Stimulated activated CD8-positive, alpha-beta memory T cell treated with anti-CD3 and anti-CD28 coated beads, Interleukin-7, amount 100 ng/mL, for 4 hours (primary cell): ENCODE results near the gene LINC00237.

Experiments
- DNase-seq, 2 donors: peaks; one replicate each; pipeline ENCODE4 v3.0.0-alpha.2; 2020; ENCODE audit warnings: low read depth in 2 of 2

LINC00237 gene

DNA sequence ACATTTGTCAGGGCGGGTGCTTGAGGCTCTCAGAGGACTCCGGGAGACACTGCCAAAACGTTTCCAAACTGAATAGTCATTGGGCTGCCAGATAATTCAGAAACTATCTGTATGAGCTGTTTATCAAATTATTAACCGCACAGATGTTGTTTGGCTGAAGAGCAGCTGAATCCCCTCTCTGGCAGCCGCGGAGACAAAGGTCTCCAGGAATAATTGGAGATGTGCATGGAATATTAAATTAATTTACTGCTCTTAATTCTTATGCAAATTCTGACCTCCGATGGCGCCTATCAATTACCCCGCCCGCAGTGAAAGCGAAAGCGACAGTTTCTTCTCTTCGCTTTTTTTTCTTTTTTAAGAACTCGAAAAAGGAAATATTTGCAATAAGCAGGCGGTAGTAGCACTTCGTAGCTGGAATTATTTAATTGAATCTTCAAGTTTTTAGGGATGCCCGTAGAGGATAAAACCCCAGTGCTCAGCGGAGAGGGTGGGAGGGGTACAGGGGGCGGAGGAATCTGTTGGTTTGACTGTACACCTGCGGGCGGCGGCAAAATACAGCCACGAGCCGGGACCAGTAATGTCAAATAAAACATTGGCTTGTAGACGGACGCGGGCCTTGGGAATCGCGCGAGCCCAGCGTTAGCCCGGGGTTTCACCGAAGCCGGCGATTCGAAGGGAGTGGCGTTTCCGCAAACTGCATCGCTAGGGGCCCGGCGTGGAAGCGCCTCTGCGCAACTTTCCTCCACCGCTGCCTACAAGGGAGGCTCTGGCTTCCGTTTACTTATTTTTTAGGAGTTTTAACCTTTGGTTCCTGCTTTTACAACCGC, 6.2 kb downstream of the LINC00237 start:
- peak in 1 of 2 donors; percentile 15 for DNase-seq

DNA sequence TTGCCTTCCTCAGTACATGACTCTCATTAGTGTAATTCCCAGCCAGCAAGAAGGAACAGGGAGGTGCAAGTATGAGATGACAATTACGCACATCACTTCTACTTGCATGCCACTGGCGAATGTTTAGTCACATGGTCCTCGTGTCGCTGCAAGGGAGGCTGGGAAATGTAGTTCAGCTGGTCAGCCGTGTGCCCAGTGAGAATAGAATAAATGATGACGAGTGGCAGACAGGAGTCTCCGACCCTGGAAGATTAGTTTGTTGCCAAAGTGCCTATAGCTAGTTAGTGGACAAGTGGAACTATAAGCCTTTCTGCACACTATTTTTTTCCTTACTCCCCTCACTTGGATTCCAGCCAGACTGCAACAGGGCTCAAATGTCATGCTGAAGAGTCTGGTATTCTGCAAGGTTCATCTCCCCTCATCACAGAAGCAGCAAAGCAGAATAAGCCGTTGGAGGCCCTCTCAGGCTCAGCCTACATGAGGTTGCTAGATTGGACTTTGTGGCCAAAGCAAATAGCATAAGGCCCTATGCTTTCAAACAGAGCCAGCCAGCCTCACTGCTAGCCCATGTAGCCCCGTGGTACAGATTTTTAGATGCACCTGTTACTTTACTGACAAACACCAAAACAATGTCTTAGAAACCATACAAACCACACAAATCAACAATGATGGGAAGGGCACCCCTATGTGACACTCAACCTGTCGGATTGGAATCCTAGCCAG, 9.7 kb downstream of the LINC00237 start:
- no peak for DNase-seq

DNA sequence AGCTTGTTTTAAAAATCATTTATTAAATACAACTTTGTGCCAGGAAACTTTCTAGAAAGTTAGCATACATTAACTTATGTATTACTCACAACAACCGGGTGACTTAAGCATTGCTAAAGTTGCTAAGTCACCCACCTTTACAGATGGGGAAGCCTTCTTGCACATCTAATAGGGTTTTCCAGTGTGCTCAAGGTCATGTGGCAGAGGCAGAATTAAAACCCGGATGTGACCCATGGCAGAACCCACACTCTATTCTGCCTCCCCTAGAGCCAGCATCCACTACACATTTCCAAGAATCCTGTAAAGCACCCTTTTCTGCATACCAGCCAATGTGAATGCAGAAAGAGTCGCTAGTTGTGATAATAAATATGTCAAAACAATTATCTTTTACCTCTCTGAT, 13.4 kb downstream of the LINC00237 start:
- DNase-seq = no peak

DNA sequence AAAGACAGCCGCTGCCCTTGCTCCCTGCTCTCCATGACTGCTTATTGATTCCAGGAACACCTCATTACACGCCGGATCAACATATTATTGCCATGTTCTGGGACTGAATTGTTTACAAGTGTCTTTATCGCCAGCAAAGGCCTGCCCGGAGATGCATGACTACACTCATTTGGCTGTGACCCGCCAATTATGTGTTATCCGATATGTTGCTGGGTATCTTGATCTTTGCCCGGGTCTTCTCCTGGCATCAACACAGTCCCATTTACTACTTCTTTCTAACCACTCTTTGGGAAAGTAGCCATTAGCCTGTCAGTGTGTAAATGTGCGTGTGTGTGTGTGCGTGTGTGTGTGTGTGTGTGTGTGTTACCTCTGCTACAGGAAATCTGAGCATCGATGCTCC, 15.4 kb downstream of the LINC00237 start:
- DNase-seq = no peak

DNA sequence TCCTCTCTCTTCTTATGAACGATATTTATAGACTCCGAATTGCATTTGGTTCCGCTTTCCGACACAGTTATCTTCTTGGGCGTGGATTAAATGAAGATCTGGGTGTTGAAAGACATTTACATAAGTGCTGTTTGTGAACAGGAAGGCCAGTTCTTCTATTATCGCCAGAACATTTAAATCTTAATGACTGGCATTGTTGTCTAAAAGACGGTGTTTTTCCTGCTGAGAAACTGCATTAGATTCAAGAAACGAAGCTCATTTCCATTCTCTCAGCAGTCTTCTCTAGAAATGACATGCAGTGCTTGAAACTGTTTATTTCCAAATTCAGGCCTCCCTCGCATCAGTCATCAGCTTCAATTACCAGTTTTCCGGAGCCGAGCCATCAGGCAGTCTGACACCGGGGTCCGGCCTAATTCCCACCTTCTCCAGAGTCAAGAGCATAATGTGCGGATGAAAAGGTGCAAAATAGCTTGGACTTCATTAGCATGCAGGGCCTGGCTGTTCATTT, 16.0 kb downstream of the LINC00237 start:
- DNase-seq = no peak

DNA sequence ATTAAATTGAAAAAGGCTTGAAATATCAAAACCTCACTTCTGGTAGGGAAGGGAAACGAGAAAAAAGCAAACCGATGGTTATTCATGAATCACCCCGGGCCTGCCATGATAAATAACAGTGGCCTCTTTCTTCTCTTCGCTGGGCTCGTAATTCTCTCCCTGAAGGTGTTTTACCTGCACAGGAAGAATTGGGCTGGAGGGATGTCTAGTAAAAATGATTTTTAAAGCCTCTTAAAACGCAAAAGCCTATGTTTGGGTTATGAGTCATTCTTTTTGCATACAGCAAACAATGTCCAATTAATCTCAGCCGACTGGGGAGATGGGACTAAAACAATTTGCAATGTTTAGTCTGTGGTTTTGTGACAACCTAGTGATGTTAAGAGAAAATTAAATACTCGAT, 16.8 kb downstream of the LINC00237 start:
- no peak for DNase-seq

DNA sequence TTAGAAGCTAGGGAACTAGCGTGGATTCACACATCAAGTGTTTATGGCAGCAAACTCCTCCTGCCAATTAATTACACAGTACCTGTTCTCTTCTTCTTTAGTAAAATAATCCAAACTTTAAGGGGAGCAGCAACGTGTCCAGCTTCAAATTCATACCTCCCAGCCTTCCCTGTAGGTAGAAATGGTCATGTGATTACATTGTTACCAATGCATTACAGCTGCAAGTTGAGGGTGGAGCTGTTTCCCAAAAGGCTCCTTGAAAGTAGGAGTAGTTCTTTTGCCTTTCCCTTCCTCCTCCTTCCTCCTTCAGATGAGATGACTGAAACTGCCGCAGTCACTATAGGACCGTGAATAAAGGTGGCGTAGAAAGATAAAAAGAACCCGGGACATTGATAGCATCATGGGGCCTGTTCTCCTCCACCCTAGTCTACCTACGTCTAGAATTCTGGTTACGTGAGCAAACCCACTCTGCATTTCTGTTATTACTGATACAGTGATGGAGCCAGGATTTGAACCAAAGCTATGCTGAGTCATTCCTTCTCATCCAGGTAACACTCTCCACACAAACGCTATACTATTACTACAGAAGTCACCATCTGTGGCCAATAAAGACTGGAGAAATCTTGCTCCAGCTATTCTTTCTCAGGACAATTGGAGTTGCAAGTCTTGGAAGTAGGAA, 18.2 kb downstream of the LINC00237 start:
- DNase-seq = no peak

DNA sequence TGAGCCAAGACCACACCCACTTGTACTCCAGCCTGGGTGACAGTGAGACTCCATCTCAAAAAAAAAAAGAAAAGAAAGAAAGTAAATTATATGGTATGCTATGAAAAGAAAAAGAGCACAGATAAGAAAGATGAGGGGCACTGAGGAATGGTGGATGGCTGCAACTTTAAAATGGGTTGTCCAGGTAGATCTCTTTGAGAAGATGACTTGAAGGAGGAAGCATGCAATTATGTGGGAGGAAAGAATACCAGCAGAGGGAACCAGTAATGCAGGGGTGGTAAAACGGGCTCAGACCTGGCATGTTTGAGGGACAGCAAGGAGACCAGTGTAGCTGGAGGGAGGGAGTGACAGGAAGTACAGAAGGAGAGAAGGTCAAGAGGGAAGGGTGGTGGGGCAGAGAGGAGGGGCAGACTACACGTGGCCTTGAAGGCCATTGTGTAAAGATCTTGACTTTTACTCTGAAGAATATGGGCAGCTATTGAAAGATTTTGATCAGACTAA, 22.3 kb downstream of the LINC00237 start:
- DNase-seq = no peak

DNA sequence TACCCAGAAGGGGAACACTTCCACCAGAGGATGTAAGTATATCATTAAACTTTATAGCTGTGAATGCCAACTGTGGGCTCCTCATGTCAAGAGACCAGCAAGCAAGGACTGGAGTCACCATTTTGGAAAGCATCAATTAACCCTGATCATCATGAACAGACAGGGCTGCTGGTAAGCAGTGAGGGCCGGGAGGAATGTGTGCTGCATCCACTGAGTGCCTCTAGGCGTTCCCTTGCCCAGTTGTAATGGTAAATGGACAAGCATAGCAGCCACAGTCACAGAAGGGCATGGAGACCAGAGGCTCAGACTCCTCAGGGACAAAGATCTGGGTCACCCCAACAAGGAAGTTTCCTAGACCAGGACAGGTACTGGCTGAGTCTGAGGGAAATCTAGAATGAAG, 23.6 kb downstream of the LINC00237 start:
- DNase-seq = no peak

DNA sequence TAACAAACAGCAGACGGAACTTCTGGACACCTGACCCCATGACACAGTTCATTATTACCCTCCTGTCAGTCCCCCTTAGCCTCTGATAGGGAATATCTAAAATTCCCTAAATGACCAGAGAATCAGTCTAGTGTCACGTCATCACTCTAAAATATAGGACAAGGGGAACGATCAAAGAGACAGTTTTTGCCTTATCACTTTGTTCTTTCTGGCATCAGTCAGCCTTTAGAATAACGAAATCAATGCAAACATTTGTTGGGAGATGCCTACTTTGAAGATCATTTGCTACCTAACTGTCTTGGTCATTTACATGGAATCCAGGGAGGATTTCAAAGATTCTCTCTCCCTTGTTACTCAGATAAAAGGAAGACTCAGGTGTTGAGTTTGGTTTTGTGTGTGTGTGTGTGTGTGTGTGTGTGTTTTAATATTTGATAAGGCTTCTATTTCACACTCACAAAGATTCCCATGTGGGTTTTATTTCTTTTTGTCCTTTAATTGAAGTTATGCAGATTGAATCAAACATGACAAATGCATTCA, 28.3 kb downstream of the LINC00237 start:
- no peak for DNase-seq

DNA sequence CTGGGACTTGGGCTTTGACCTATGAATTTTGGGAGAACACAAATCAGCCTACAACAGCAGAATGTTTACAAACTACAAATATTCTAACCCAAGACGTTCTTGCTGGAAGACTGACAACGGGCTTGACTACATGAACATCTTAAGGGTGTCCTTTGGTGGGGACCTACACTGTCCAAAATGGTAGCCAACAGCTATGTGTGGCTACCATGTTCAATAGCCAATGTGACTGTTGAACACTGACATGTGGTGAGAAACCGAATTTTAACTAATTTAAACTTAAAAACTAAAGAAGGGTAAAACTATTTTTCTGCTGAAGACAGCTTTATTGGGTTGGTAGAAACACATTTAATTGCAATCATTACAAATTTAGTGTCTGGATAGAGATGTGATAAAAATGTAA, 30.1 kb downstream of the LINC00237 start:
- no peak for DNase-seq

DNA sequence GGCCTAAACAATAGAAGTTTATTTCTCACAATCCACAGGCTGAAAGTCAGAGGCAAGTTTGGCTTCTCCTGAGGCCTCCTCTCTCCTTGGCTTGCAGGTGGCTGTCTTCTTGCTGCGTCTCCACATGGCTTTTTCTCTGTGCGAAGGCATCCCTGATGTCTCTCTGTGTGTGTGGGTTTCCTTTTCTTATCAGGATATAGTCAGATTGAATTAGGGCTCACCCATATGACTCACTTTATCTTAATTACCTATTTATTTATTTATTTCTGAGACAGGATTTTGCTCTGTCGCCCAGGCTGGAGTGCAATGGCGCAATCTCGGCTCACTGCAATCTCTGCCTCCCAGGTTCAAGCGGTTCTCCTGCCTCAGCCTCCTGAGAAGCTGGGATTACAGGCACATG, 30.7 kb downstream of the LINC00237 start:
- DNase-seq = no peak

DNA sequence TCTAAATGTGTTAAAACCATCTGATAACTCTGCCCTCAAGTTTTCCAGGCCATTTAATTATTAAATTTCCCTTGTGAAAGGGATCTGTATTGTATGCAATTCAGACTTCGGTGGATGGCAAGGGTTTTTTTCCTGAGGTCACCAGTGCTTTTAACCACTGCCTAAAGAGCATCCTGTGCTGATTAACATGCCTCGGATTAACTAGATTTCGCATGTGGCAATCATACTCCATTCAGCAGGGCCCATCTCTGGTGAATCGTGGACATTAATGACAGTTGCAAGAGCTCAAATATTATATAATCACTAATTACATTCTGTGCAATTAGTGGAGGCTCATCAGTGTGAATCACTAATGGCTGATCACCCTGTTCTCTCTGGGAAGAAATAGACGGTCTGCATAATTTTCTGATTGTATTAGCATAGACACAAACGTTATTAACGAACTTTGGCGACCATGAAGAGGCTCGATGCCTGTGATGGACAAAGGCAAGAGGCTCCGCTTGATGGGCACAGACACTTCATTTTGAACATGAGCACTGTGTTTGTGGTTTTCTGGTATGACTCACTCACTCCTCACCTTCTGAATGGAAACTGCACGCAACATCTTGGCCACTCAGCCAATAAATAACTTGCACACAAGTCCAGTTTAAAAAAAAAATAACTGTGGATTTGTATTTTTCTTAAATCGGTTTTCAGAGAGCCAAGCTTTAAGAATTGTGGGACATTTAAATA, 31.4 kb downstream of the LINC00237 start:
- DNase-seq = no peak

DNA sequence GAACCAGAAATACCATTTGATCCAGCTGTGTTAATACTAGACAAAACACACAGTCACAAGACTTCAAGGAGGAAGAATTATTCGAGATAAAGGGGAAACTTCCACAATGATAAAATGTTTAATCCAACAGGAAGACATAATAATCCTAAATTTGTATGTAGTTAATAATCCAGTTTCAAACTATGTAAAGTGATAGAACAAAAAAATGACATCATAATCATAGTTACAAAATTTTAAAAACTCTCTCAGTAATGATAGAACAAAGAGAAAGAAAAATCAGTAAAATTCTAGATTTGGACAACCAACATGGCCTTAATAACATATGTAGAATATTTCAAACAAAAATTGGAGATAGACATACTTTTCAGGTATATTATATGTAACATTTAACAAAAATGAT, 38.9 kb downstream of the LINC00237 start:
- no peak for DNase-seq

DNA sequence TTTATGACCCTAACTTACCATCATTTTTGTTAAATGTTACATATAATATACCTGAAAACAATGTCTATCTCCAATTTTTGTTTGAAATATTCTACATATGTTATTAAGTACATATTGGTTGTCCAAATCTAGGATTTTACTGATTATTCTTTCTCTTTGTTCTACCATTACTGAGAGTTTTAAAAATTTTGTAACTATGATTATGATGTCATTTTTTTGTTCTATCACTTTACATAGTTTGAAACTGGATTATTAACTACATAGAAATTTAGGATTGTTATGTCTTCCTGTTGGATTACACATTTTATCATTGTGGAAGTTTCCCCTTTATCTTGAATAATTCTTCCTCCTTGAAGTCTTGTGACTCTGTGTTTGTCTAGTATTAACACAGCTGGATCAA, 41.2 kb downstream of the LINC00237 start:
- DNase-seq = no peak

DNA sequence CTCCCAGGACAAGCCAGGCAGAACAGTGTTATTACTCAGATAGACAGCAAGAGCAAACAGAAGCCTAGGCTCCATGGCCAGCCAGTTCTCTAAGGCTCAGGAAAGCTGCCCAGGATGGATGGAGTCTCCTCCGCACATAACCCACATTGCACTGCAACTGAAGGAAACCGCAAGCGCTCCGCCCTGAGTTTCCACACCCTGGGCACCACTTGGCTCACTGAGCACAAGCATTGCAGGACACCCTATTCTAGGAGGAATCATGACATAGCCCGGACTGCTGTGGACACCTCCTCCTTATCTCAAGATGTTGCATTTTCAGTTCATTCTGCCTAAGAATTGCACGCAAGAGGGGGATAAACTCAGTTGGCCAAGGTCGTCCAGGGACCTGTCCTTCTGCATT, 42.9 kb downstream of the LINC00237 start:
- no peak for DNase-seq

DNA sequence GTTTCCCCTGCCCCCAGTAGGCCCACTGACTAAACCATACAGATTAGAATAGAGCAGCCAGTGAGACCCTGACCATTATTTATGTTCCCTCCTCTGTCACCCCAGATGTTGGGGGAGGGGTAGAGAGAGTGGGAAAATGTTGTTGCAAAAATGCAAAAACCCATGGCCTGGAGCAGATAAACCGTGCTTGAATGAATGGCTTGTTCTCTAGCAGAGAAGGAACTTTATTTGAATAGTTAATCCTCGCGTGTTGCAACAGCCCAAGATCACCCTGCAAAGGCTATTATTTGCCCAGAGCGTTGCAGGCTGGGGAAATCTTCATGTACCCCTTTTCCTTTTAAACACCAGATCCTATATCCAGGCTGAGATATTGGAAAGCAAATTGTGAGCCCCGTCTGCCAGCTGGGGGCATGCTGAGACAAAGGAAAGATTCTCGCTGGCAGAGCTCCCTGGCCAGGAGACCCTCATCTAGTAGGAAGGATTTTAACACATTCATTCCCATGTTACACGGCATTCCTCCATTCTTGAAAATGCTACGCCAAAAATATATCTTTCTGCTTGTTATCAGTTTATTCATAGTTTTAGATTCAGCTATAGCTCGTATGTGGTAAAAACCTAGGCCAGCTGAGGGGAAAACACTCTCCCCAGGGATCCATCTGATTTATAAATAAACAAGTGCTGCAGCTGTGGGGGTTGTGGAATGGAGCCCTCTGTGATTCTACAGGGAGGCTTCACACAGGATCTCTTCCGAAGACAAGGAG, 53.0 kb downstream of the LINC00237 start:
- no peak for DNase-seq

DNA sequence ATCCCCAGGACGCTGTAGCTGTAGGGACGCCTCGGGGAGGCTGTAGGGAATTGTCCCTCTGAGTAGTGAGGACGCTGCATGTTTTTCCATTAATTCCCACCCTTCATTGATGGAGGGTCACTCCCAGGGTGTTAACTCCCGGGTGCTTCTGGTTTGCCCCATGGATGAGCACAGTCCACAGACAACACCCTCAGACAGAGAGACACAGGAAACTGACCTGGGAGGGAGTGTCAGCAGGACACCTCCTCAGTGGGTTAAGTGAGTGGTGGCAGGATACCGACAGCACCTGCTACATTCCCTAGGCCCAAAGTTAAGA, 53.5 kb downstream of the LINC00237 start:
- no peak for DNase-seq

DNA sequence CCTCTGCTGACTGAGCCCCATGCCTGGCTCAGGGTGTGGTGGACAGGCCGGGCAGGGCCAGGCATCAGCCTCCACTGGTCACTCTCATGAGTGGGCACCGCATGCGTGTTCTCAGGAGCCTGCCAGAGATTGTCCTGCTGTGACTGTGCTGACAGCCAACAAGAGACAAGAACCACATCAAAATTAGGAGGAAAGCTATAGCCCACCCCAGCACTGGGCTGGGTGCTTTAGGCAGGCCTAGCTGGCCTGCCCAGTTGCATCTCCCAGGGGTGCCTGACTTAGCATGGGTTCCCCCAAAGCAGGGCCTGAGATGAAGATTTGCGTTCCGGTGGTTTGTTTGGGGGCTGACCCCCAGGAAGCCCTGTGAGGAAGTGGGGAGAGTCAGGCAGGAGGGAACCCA, 53.9 kb downstream of the LINC00237 start:
- no peak for DNase-seq

DNA sequence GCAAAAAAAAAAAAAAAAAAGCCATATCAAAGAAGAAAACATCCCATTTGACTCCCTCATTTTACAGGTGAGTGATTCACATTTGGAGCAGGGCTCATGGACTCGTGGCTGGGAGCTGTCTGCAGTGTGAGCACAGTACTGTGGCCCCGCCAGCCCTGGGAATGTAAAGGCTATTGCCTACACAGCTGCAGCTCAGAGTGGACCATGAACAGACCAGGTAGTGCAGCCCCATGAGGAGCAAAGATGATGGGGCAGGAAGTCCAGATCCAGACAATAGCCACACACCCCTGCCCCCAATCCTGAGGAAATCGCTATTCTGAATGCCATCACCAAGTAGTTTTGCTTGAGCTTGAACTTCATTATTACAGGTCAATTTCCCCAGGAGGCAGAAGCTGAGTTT, 55.4 kb downstream of the LINC00237 start:
- no peak for DNase-seq

DNA sequence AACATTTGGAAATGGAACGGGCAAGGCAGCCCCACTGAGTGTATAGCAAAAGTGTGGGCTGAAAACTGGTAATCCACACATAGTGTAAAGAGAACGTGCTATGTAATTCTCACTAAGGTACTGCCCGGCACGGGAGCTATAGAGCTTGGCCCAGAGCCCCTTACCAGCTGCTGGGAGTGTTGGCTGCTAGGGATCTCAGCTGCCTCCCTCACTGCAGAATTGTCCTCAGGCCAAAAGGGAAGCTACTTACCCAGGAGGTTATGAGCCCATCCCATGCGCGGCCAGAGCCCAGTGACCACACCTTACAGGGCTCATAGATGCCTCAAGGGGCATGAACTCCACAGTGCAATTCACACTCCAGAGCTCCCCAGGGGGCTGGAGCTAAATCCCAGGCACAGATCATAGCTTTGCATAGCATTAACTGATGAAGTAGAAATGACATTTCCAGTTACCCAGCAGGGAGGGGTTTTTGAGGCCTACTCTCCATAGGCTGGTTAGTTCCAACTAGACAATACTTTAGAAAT, 56.8 kb downstream of the LINC00237 start:
- no peak for DNase-seq
